Mesenteric fat pad (tissue), 1 donor: ENCODE data around the gene PILRB. TPM values are rescaled to one million over a fixed set of nuclear protein-coding genes. Genes with fewer than 3 reads are reported as not detected.
"Not testable (repeated sequence)": the region's sequence is repeated elsewhere in the genome, so short reads cannot be mapped to it uniquely, and the experiment has no call there.

Experiments used
- DNase-seq: peaks from one replicate; pipeline ENCODE4 v3.0.0-alpha.2; 2020; ENCODE audit warnings: low spot score
- long read RNA-seq: library from polyadenylated mRNA; unstranded; transcript quantifications from one replicate; pipeline ENCODE4 v2.0.0, GENCODE V29; 2020
- total RNA-seq: library from RNA; stranded (reverse); fragmentation: NEBNext Ultra II Directional; extraction: Animal tissue kit (Norgen Biotek cat#: 25700); gene quantifications from one replicate; pipeline ENCODE4 v1.2.1, GENCODE V29; 2021
- donor health status: DM: yes; HTN: yes; CAD: no.

Gene PILRB
- total RNA-seq: 32.1 TPM
- long read RNA-seq, partial matches to known transcripts: 0 of 7 reads
- long read RNA-seq, other reads (novel, unspliced or antisense): 3 of 7 reads

DNA sequence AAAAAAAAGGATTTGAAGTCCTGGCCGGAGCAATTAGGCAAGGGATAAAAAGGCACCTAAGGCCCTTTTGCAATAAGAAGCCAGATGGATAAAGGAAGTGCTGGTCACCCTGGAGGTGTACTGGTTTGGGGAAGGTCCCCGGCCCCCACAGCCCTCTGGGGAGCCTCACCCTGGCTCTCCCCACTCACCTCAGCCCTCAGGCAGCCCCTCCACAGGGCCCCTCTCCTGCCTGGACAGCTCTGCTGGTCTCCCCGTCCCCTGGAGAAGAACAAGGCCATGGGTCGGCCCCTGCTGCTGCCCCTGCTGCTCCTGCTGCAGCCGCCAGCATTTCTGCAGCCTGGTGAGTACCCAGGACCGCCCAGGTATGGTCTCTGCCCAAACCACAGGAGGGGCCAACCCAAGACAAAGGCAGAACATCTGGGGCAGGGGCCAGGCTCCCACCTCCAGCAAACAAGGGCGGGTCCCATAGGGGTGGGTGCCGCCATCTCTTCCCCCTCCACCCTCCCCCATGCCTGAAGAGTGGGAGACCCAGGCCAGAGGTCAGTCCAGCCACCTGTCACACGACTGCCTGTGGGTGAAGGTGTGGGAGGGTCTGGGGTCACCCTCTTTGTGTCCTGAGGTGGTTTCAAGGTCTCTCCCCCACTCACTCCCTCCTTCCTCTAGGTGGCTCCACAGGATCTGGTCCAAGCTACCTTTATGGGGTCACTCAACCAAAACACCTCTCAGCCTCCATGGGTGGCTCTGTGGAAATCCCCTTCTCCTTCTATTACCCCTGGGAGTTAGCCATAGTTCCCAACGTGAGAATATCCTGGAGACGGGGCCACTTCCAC lies at the start of gene PILRB:
Gene PILRB, plus strand, starts transcription at position 91 of the 830 bp plus-strand sequence. Its CDS starts 186 bp downstream, at position 277.
- no peak for DNase-seq

DNA sequence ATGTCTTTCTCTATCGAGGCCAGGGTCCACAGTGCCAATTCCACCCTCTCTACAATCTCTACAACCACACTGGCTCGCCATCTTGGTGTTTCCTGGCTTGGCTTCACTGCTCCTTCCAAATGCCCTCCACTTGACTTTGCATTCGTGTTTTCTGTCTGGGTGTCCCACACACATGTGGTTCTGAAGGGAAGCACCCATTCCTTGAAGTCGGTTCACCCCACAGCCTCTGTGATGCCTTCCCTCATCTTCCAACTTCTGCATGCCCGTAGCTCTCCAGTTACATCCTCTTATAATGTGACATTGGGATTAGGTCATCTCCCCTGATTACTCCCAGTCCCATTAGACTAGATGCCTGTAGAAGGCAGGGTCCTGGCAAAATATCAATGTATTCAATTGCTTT lies 39.6 kb upstream of the PILRB start:
- DNase-seq: not testable (repeated sequence)

DNA sequence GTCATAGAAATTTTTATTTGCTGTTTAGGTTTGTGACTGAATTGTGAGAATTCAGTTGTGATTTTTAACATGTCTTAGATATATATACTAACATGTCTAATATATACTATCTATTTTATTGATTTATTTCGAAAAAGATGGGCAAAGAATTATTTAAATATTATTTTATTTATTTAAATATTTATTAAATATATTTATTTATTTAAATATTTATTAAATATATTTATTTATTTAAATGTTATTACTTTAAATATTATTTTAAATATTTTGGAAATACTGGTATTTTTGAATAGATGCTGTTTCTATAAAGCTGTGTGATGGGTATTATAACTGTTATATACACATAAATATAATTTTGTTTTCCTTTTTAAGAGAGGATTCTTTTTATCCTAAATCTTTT lies 36.3 kb upstream of the PILRB start:
- not testable (repeated sequence) for DNase-seq

DNA sequence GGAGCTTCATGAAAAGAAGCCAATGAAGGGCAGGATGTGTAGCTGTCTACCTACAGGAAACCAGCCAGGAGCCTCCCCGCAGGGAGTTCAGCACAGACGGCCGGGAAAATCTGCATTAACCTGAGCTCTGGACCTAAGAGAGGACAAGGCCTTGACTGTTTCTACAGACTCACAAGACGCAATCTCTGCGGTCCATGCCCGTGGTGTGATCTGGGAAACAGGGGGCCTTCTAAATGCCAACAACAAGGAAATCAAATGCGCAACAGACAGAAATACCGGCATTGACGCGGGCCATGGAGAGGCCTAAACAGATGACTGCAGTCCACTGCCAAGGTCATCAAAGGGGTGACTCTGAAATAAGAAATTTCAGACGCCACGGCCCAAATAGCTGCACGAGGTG lies 33.7 kb upstream of the PILRB start:
- DNase-seq: not testable (repeated sequence)

DNA sequence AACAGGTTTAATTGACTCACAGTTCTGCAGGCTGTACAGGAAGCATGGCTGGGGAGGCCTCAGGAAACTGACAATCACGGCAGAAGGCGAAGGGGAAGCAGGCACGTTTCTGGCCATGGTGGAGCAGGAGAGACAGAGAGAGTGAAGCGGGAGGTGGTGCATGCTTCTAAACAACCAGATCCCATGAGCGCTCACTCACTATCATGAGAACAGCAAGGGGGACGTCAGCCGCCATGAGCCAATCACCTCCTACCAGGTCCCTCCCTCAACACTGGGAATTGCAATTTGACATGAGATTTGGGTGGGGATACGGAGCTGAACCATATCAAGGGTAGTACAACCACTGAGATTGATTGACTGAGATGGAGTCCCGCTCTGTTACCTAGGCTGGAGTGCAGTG lies 32.2 kb upstream of the PILRB start:
- DNase-seq: not testable (repeated sequence)

DNA sequence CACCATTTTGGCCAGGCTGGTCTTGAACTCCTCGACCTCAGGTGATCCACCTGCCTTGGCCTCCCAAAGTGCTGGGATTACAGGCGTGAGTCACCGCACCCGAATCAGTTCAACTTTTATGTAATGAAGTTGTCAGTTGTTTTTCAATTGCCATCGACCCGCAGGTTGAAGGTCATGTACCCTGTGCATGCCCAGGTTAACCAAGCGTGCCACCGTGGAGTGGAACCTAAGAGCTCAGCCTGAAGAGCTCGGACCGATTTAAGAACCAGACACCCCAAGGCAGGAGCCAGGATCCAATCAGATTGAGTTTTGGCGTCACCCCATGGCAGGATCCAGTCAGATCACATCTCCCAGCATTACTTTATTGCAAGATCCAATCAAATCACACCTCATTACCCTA lies 31.0 kb upstream of the PILRB start:
- not testable (repeated sequence) for DNase-seq

DNA sequence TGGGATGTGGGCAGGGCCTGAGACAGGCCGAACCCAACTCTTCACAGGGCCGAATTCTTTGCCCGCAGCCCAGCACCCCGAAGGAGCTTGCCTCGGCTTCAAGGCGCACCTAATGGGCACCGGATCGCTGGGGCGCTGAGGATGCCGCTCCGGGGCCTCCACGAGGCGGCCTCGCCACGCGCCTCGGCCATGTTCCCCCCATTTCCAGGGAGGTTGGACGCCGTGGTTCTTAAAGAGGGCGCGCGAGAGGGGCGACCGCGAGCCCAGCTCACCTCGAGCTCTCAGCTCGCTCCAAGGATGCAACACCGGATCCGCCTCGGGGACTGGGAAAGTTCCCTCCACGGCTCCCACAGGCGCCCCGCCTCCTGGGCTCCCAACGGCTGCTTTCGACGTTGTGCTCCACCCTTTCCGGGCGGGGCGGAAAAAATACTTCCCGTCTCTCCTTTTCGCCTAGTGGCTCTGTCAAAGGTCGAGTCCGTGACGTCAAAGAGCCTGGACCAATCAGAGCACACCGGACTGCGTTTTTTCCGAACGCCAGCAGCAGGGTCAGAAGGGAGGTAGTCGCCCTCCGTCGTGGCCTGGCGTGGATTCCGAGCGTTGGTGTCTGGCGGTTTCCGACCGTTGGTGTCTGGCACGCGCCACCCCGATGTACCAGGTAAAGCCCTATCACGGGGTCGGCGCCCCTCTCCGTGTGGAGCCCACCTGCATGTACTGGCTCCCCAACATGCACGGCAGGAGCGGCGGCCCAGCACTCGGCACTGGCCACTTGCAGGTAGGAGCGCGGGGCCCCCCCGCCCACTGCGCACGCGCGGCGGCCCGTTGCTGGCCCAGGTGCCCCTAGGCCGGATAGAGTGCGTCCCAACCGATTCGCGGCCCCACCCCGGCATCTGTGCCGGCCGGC lies 22.1 kb upstream of the PILRB start:
- peak; percentile 97 for DNase-seq

DNA sequence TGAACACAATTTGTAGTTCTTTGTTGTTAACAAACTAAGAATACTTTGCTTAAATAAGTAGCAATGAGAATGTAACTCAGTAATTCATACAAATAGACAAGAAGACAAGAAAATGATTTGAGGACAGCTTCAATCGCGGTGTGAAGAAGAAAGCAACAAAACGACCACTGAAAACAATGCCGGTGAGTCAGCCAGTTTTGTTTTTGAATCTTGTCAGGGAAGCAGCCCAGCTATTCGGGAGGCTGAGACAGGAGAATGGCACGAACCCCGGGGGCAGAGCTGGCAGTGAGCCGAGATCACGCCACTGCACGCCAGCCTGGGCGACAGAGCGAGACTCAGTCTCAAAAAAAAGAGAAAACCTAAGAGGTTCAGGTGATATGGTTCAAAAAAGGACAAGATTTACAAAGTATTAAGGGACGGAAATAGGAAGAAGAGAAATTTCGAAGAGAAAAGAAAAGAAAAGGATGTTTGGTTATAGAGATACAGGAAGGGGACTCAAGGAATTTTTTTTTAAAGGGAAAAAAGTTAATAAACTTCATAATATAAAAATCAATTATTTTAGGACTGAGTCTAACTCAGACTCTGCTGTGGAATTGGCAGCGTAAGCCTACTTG lies 19.7 kb upstream of the PILRB start:
- not testable (repeated sequence) for DNase-seq

DNA sequence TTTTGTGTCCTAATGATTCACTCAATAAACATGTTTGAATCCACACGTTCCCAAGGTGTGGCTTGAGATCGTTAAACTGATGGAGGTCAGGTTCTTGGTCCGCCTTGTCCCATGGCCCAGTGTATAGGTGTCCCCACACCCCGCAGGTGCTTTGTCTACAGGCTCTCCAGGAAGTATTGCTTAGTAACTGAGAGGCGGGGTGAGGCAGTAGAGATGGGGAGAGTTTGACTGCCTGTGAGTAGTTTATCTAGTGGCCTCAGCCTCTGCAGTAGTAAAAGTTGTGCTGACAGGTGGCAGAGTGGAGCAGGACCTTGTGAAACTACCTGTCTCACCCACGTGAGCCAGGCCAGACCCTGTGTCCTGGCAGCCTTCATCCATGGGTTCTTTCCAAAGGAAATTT lies 16.6 kb upstream of the PILRB start:
- not testable (repeated sequence) for DNase-seq

DNA sequence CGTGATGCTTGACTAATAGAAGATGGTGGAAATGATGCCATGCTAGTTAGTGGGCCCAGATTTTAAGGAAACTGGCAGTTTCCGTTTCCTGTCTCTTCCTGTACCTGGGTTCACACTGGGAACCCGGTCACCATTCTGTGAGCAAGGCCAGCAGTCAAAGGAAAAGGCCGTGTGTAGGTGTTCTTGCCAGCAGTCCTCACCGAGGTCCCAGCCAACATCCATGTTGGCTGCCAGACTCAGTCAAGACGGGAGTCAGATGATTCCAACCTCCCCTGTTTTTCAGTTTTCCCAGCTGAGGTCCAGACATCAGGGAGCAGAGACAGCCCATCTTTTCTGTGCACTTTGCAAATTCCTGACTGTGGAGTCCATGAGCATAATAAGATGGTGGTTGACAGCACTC lies 15.2 kb upstream of the PILRB start:
- DNase-seq: no peak

DNA sequence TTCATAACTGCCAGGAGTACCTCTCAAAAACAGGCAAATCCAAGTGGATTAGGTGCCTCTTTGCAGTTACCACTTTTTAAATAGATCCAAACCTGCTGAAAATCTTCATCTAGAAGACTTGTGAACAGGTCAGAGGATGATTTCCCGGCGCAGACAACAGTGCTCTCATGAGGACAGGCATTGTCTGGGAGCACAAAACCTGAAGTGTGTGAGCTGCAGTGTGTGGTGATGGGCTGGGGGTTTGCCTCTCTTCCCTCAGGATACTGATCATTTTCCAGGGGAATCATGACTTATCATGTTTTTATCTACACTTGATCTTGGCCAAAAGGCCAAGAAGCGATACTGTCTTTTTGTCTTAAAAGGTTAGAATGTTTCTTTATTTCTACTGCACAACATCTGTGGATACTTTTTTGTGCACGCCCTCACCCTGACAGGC lies 13.8 kb upstream of the PILRB start:
- not testable (repeated sequence) for DNase-seq

DNA sequence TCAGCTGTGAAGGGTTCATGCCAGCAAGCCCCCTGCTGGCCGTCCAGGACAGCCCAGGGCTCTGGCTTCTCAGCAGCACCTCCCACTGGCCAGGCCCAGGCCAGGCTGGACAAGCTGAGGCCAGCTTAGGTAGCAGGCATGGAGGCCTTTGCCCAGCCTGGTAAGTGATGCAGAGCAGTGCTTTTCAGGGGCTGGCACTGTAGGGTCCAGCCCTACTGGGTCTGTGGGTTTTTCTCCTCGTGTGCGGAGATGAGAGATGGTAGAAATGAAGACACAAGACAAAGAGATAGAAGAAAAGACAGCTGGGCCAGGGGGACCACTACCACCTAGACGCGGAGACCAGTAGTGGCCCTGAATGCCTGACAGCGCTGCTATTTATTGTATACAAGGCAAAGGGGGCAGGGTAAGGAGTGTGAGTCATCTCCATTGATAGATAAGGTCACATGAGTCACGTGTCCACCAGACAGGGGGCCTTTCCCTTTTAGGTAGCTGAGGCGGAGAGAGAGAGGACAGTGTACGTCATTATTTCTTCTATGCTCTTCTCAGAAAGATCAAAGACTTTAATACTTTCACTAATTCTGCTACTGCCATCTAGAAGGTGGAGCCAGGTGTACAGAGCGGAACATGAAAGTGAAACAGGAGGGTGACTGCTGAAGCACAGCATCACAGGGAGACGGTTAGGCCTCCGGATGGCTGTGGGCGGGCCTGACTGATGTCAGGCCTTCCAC lies 13.2 kb upstream of the PILRB start:
- DNase-seq: not testable (repeated sequence)

DNA sequence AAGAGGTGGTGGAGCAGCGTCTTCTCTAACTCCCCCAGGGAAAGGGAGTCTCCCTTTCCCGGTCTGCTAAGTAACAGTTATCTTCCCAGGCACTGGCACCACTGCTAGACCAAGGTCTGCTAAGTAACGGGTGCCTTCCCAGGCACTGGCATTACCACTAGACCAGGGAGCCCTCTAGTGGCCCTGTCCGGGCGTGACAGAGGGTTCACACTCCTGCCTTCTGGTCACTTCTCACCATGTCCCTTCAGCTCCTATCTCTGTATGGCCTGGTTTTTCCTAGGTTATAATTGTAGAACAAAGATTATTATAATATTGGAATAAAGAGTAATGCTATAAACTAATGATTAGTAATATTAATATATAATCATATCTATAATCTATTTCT lies 12.6 kb upstream of the PILRB start:
- DNase-seq: not testable (repeated sequence)

DNA sequence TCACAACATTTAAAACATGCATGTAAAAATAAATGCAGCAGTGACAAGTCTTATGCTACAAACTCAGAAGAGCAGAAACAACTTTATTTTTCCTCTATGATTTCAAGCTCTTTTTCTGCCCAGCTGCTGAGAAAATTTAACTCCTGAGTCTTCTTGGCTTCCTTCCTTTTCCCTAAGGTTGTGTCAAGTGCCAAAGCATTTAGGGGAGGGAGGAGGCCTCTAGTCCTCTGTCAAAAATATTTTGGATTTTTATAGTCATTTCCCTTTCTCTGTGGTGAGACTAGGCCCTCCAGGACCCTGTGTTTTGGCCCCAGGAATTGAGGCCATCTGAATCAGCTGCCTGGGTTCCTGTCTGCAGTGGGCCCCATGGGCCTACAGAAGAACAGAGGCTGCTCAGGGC lies 11.0 kb upstream of the PILRB start:
- DNase-seq: no peak

DNA sequence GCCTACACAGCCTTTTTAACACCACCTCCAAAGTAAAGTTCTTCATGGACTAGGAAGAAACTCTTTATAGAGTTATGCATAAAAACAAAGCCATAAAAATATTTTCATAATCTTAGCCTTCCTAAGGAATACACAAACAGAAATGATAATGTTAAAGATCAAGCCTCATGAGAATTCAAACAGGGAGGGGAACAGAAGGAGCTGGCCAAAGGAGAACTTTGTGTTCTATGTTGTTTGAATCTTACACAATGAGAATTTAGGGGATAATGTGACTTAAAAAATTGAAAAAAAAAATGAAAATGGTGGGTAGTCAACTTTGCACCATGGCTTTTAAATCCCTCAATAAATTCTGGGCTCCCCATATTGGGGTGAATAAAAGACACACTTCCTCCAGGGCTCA lies 9.1 kb upstream of the PILRB start:
- no peak for DNase-seq

DNA sequence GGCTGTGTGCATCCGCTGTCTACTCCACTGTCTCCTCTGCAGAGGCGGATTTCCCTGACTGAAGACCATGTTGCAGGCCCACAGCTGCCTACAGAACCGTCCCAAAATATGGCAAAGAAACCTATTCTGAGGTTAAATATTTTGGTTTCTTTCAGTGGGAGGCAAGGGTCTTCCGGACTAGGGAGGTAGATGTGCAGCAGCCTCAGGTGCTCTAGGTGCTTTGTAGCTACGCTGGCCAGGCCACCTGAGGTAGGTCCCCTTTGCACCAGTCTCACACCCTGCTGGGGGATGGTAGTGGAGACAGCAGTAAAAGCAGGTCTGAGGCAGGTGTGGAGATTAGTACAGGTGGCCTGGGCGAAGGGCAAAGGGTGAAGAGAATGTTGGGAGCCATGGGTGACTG lies 8.2 kb upstream of the PILRB start:
- no peak for DNase-seq

DNA sequence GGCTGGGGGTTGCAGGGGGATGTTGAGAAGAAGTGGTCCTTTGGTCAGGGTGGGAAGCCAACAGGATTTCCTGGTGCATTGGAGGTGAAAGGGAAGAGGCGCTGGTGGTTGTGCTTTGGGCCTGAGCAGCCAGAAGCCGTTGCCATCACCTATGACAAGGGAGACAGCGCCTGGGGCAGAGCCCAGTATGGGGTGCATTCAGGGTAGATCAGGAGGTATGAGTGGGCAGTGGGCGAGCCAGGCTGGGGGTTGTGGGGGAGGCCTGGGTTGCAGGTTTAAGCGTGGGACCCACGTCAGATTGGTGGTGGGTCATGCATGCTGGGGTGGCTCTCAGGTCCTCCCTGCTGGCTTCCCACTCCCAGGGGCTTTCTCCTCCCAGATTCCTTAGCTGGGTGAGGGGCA lies 6.3 kb upstream of the PILRB start:
- DNase-seq: no peak

DNA sequence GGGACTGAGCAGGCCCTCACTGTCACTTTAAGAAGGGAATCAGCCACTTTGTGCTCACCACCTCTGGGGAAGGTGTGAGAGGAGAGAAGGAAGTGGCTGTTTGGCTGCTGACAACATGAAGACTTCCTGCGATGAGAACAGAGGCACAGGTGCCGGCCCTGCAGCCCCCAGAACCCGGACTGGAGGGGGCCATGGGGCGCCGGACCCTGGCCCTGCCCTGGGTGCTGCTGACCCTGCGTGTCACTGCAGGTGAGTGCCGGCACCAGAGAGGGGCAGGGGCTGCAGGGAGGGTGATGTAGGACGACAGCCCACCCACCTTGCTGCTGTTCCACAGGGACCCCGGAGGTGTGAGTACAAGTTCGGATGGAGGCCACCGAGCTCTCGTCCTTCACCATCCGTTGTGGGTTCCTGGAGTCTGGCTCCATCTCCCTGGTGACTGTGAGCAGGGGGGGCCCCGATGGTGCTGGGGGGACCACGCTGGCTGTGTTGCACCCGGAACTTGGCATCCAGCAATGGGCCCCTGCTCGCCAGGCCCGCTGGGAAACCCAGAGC lies 5.6 kb upstream of the PILRB start:
- not testable (repeated sequence) for DNase-seq

DNA sequence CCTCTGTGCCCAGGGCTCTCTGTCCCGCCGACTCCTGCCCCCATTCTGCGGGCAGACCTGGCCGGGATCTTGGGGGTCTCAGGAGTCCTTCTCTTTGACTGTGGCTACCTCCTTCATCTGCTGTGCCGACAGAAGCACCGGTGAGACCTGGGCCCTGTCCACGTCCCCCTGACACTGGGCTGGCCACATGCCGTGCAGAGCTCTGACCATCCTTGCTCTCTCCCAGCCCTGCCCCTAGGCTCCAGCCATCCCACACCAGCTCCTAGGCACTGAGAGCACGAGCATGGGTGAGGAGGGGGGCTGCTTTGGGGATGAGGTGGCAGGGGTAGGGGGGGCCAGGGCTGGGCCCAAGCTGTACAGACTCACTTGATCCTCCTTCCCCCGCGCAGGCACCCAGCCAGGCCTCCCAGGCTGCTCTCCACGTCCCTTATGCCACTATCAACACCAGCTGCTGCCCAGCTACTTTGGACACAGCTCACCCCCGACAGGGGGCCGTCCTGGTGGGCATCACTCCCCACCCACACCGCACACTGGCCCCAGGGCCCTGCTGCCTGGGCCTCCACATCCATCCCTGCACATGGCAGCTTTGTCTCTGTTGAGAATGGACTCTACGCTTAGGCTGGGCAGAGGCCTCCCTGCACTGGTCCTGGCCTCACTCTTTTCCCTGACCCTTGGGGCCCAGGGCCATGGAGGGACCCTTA lies 4.8 kb upstream of the PILRB start:
- DNase-seq: no peak
